Naive thymus-derived CD8-positive, alpha-beta T cell (primary cell): ENCODE data around the gene MEOX2. TPM values are rescaled to one million over a fixed set of nuclear protein-coding genes. Genes with fewer than 3 reads are reported as not detected.

ENCODE experiments used
- ATAC-seq, 2 donors: fragments of 150-1000 bp; cut with Tn5 transposase in 1 of 2; sonication (Bioruptor Pico), chemical (Tn5 transposase) in 1 of 2; 1 replicate in 1 of 2; 2 replicates in 1 of 2; pipeline ENCODE4 v1.10.0; 2021; ENCODE audit warnings: mild to moderate bottlenecking in 2 of 2, moderate library complexity in 2 of 2
- POLR2A ChIA-PET: fragments of 350-600 bp; sonication (Branson Sonifier 250); formaldehyde crosslinking; loops from one replicate; lab custom pipeline; 2021; ENCODE audit warnings: antibody characterized with exemption; lab: Charles Lee
- DNase-seq, 10 donors: peaks; one replicate each; pipeline versions ENCODE4 v3.0.0 to v3.0.0-alpha.2; 2020 to 2022
- H3K27ac Mint-ChIP-seq, 10 donors: one replicate each; pipeline ENCODE4 v1.8.0; 2020 to 2022; ENCODE audit warnings: mild to moderate bottlenecking in 10 of 10, mixed read lengths in 10 of 10, moderate library complexity in 4 of 10, inconsistent platforms in 1 of 10
- H3K27me3 Mint-ChIP-seq, 5 donors: one replicate each; pipeline ENCODE4 v1.8.0; 2021 to 2022; ENCODE audit warnings: mixed read lengths in 5 of 5
- H3K36me3 Mint-ChIP-seq, 3 donors: one replicate each; pipeline ENCODE4 v1.8.0; 2020 to 2022; ENCODE audit warnings: mixed read lengths in 3 of 3, mild to moderate bottlenecking in 2 of 3, inconsistent platforms in 1 of 3
- H3K4me1 Mint-ChIP-seq, 4 donors: one replicate each; pipeline ENCODE4 v1.8.0; 2021 to 2022; ENCODE audit warnings: mixed read lengths in 4 of 4
- H3K4me3 Mint-ChIP-seq, 10 donors: one replicate each; pipeline ENCODE4 v1.8.0; 2020 to 2022; ENCODE audit warnings: mild to moderate bottlenecking in 10 of 10, mixed read lengths in 10 of 10, moderate library complexity in 6 of 10, inconsistent platforms in 1 of 10
- H3K9me3 Mint-ChIP-seq, 9 donors: one replicate each; pipeline ENCODE4 v1.8.0; 2020 to 2022; ENCODE audit warnings: mixed read lengths in 9 of 9, mild to moderate bottlenecking in 3 of 9, inconsistent platforms in 1 of 9, moderate library complexity in 1 of 9
- polyA plus RNA-seq, 3 donors: library from polyadenylated mRNA; unstranded; fragments of 300-500 nt; fragmentation: Illumina TruSeq; gene quantifications; one replicate each; pipeline ENCODE4 v1.2.3, GENCODE V29; 2021
- total RNA-seq, 8 experiments: library from RNA in 2 of 8; stranded (reverse) in 2 of 8; gene quantifications; one replicate each; pipeline ENCODE4 v1.2.3 and lab custom pipeline; 2021 to 2026

MEOX2 gene
- total and polyA plus RNA-seq, 5 experiments from 2014 or later, result not detected

DNA sequence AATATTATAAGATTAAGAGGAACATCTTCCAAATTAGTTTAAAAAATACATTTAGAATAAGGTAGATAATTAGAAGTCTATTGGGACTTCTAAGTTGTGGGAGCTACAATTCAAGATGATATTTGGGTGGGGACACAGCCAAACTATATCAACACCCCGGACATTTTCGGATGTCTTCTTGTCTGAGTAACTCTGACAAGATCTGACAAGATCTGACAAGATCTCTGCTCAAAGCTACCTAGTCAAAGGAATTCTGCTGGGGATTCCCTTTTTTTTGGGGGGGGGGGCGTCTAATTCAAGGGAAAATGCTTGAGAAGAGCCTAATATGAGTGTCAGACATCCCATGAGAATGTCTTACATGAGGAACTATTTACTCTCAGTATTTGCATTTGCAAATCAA lies 119.4 kb downstream of the MEOX2 start:
- DNase-seq, result no peak
- H3K36me3 Mint-ChIP-seq, result no peaks in the 10 kb centered on the region
- POLR2A ChIA-PET, result no interaction called here

GRCh38 chr7:15566476-15566875 lies 120.0 kb downstream of the MEOX2 start:
- Mint-ChIP-seq H3K4me1 (no peaks in the 10 kb centered on the region), H3K27me3 (no peaks in the 10 kb centered on the region), H3K9me3 (peaks cover 0 to 10% (median 2%) of the 10 kb centered on the region in 9 donors), H3K36me3 (no peaks in the 10 kb centered on the region), H3K4me3 (no peak overlapping the region), H3K27ac (no peak overlapping the region)
- no peak for DNase-seq
- POLR2A ChIA-PET, result no interaction called here
- ATAC-seq, result no peak

More for the DNA sequence above, 119.4 kb downstream of the MEOX2 start:
- Mint-ChIP-seq H3K4me1 (no peaks in the 10 kb centered on the region), H3K27ac (no peak overlapping the region), H3K27me3 (no peaks in the 10 kb centered on the region), H3K4me3 (no peak overlapping the region), H3K9me3 (peaks cover 0 to 10% (median 2%) of the 10 kb centered on the region in 9 donors)
- no peak for ATAC-seq

DNA sequence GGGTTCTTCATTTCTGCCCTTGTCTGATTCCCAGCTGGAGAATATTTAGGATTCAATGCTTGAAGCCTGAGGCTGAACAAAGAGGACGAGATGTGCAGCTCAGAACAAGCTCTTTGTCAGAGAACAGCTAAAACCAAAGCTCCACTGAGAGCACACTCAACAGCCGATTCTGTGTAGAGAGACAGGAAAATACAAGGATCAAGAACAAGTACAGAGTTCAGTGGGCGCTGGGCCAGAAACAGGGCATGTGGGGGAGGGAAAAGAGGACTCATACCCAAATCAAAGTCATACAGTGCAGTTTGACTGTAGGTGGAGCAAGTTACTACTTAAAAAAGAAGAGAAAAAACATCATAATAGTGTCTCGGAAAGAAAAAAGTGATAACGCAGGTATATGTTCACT lies 124.6 kb downstream of the MEOX2 start, which contains the start of gene AGMO:
Gene AGMO, minus strand, starts transcription at position 181 of the 400 bp plus-strand sequence.
- H3K27ac Mint-ChIP-seq, result no peak within 1 kb of the TSS
- DNase-seq (no peak), ATAC-seq (no peak)
- no peaks in the 10 kb centered on the region for H3K36me3 Mint-ChIP-seq
- no peak within 1 kb of the TSS for H3K4me3 Mint-ChIP-seq
- POLR2A ChIA-PET, result no interaction called here
- no peaks in the 10 kb centered on the region for H3K27me3 Mint-ChIP-seq
- no peaks in the 10 kb centered on the region for H3K4me1 Mint-ChIP-seq
- peaks cover 0 to 10% (median 0%) of the 10 kb centered on the region in 9 donors for H3K9me3 Mint-ChIP-seq

Other genes starting within 250 kb of the MEOX2 start
- gene AGMO, start 124.7 kb downstream of the MEOX2 start, total RNA-seq, result not detected
- not detected for gene AGMO, start 124.7 kb downstream of the MEOX2 start, polyA plus RNA-seq